Endothelial cell of umbilical vein (primary cell): Measurements from ENCODE around the gene SAPCD2. TPM values are rescaled to one million over a fixed set of nuclear protein-coding genes. Genes with fewer than 3 reads are reported as not detected.

Source experiments
- BruUV-seq: library from RNA; stranded (reverse); fragments of 400-500 nt; replicated peaks from 2 replicates; lab custom pipeline; 2021; lab: Mats Ljungman, UMichigan
- CTCF ChIA-PET: fragments of 300-600, 350-600 bp; sonication (Branson Sonifier 250); formaldehyde crosslinking; loops from one replicate; lab custom pipeline; 2021; ENCODE audit warnings: antibody characterized with exemption, inconsistent platforms; lab: Charles Lee
- POLR2A ChIA-PET: fragments of 300-600, 350-600 bp; sonication (Branson Sonifier 250); formaldehyde crosslinking; loops from one replicate; lab custom pipeline; 2021; ENCODE audit warnings: antibody characterized with exemption, inconsistent platforms; lab: Charles Lee
- DNase-seq: peaks from one replicate; pipeline ENCODE4 v3.0.0-alpha.2; 2011; ENCODE audit warnings: low read depth, low spot score
- FAIRE-seq: peaks from 2 replicates; lab custom pipeline; 2011; peaks lifted over from hg19 to GRCh38; lab: Jason Lieb, UNC
- H2AFZ ChIP-seq: 2 replicates; pipeline ENCODE4 v1.6.0; 2012; ENCODE audit warnings: low read depth, low read length, control low read depth, inconsistent platforms
- H3K27ac ChIP-seq: 2 replicates; pipeline ENCODE4 v1.5.1; 2011; ENCODE audit warnings: low read depth, mild to moderate bottlenecking, control low read depth, low read length, moderate library complexity; ENCODE audit not compliant: insufficient read depth
- H3K27me3 ChIP-seq, 2 experiments: 2 replicates each; pipeline versions ENCODE4 v1.6.0 to v1.6.1; 2011; ENCODE audit warnings: low read length in 2 of 2, mixed read lengths in 1 of 2; ENCODE audit not compliant: control insufficient read depth in 2 of 2, insufficient read depth in 2 of 2
- H3K36me3 ChIP-seq, 2 experiments: 2 replicates in 1 of 2; 3 replicates in 1 of 2; pipeline ENCODE4 v1.5.1; 2011; ENCODE audit warnings: low read length in 2 of 2, mild to moderate bottlenecking in 1 of 2, moderate library complexity in 1 of 2; ENCODE audit not compliant: control insufficient read depth in 2 of 2, insufficient read depth in 2 of 2; ENCODE audit errors: extremely low read depth in 1 of 2
- H3K4me1 ChIP-seq: 3 replicates; pipeline ENCODE4 v1.5.1; 2011; ENCODE audit warnings: mild to moderate bottlenecking, low read length; ENCODE audit not compliant: control insufficient read depth, insufficient read depth; ENCODE audit errors: extremely low read depth
- H3K4me2 ChIP-seq: 2 replicates; pipeline ENCODE4 v1.6.1; 2011; ENCODE audit warnings: low read length, control low read depth, mixed read lengths; ENCODE audit not compliant: insufficient read depth
- H3K4me3 ChIP-seq, 3 experiments: fragments of 200-600 bp in 1 of 3; sonication (generic), shearing (Covaris generic) in 1 of 3; replicated peaks in 1 of 3; 2 replicates each; pipeline ENCODE4 v1.5.1; 2011 to 2016; ENCODE audit warnings: control low read depth in 3 of 3, low read length in 3 of 3, mild to moderate bottlenecking in 2 of 3, inconsistent platforms in 1 of 3, low read depth in 1 of 3, moderate library complexity in 1 of 3; ENCODE audit not compliant: insufficient read depth in 1 of 3
- H3K79me2 ChIP-seq: 2 replicates; pipeline ENCODE4 v1.6.0; 2012; ENCODE audit warnings: low read length, inconsistent platforms; ENCODE audit not compliant: control insufficient read depth, insufficient read depth
- H3K9ac ChIP-seq: replicated peaks from 2 replicates; pipeline ENCODE3; 2011; ENCODE audit warnings: low read length, control low read depth; ENCODE audit not compliant: insufficient read depth; ENCODE audit errors: extremely low read depth
- H3K9me1 ChIP-seq: replicated peaks from 3 replicates; pipeline ENCODE4 v1.6.0; 2011; ENCODE audit warnings: mild to moderate bottlenecking, low read length; ENCODE audit not compliant: control insufficient read depth, insufficient read depth; ENCODE audit errors: extremely low read depth
- H3K9me3 ChIP-seq: replicated peaks from 2 replicates; pipeline ENCODE4 v1.5.1; 2012; ENCODE audit warnings: low read length, inconsistent platforms; ENCODE audit not compliant: control insufficient read depth, insufficient read depth
- H4K20me1 ChIP-seq: replicated peaks from 2 replicates; pipeline ENCODE3; 2011; ENCODE audit warnings: mild to moderate bottlenecking, low read length; ENCODE audit not compliant: control insufficient read depth, insufficient read depth; ENCODE audit errors: extremely low read depth
- CTCF ChIP-seq, 2 donors: IDR thresholded peaks; 1 replicate in 1 of 2; 2 replicates in 1 of 2; pipeline ENCODE4 v1.5.1; 2011; ENCODE audit warnings: low read length in 2 of 2, mild to moderate bottlenecking in 2 of 2, moderate library complexity in 2 of 2, control low read depth in 1 of 2, inconsistent platforms in 1 of 2, low read depth in 1 of 2; ENCODE audit not compliant: insufficient read depth in 1 of 2; ENCODE audit errors: extremely low read depth in 1 of 2
- EZH2 ChIP-seq: IDR thresholded peaks from 2 replicates; pipeline ENCODE4 v1.6.1; 2012; ENCODE audit warnings: borderline replicate concordance, low read depth, mild to moderate bottlenecking, moderate library complexity, low read length, inconsistent platforms; ENCODE audit not compliant: severe bottlenecking
- FOS ChIP-seq: IDR thresholded peaks from 2 replicates; pipeline ENCODE4 v1.6.1; 2011; ENCODE audit warnings: mild to moderate bottlenecking, low read length, moderate library complexity, borderline replicate concordance; ENCODE audit not compliant: insufficient read depth
- GATA2 ChIP-seq: IDR thresholded peaks from 2 replicates; pipeline ENCODE4 v1.7.0; 2011; ENCODE audit warnings: low read depth, mild to moderate bottlenecking, moderate library complexity, mixed read lengths, low read length; ENCODE audit not compliant: insufficient read length, insufficient read depth
- JUN ChIP-seq: IDR thresholded peaks from 2 replicates; pipeline ENCODE4 v1.6.1; 2011; ENCODE audit warnings: borderline replicate concordance, low read depth; ENCODE audit not compliant: insufficient read length, insufficient read depth
- MAX ChIP-seq: IDR thresholded peaks from 2 replicates; pipeline ENCODE4 v1.6.1; 2011; ENCODE audit not compliant: insufficient read depth, insufficient read length
- POLR2A ChIP-seq: IDR thresholded peaks from 2 replicates; pipeline ENCODE4 v1.6.1; 2012; ENCODE audit warnings: low read depth, mild to moderate bottlenecking, control low read depth, low read length
- dilution Hi-C: fragments of 300-500 bp; cut with MboI; formaldehyde crosslinking; loops from one replicate; pipeline ENCODE4 v1.15.0; 2019; ENCODE audit warnings: low sequenced_read_pairs; ENCODE audit not compliant: extremely low pct_ligation_motif_present
- intact Hi-C: fragments of 100-400 bp; cut with micrococcal nuclease; formaldehyde crosslinking; loops from one replicate; pipeline ENCODE4 v1.10.0; 2022
- polyA plus RNA-seq, 4 experiments: library from polyadenylated mRNA; depleted of rRNA in 3 of 4; stranded (reverse) in 3 of 4; unstranded in 1 of 4; fragments of >200 nt; gene quantifications; 2 replicates each; pipeline versions ENCODE4 v1.2.1 to v1.2.3, GENCODE V29; 2011 to 2012; ENCODE audit warnings: missing spikeins in 1 of 4
- total RNA-seq: library from RNA; stranded (reverse); gene quantifications from 2 replicates; pipeline ENCODE4 v1.2.3, GENCODE V29; 2021

Gene SAPCD2
- total and polyA plus RNA-seq, 2 donors (not counting 3 experiments of a cell fraction or from before 2014, with no cell fraction given): 11.5 to 27.8 TPM

GRCh38 chr9:137085920-137086530 is 15.7 kb upstream of the SAPCD2 start:
- CTCF ChIA-PET: interaction anchor here (0.9 to 1.8 kb wide), 7 partner anchors 8 to 151 kb away, joined by 7 to 12 read pairs (median 8); partner anchors contain the start of genes SAPCD2 and UAP1L1
- H3K4me2 ChIP-seq: peak overlapping the region; percentile 54
- intact Hi-C loops: loop anchor here (1.0 to 2.0 kb wide), 3 partner anchors 29 to 57 kb away; partner anchors contain the start of genes ABCA2, DPP7 and NPDC1

More at GRCh38 chr9:137085920-137086530, 15.7 kb upstream of the SAPCD2 start:
- TSS peak; percentile 70 for BruUV-seq
- Histone ChIP-seq H4K20me1 (no peaks in the 10 kb centered on the region), H3K79me2 (no peaks in the 10 kb centered on the region), H3K36me3 (peaks cover 0 to 20% of the 10 kb centered on the region in 2 experiments), H3K9me1 (no peaks in the 10 kb centered on the region), H3K9ac (peak overlapping the region; percentile 59), H3K27me3 (no peaks in the 10 kb centered on the region), H3K4me3 (peak overlapping the region; percentile 2 to 62 (median 25)), H3K9me3 (no peaks in the 10 kb centered on the region), H3K27ac (peak overlapping the region; percentile 48), H2AFZ (peak overlapping the region; percentile 10), H3K4me1 (peaks cover 28% of the 10 kb centered on the region)
- POLR2A ChIA-PET: interaction anchor here (0.6 to 1.7 kb wide), 5 partner anchors 9 to 156 kb away, joined by 3 to 10 read pairs (median 4); partner anchors contain the start of genes SAPCD2 and TUBB4B
- dilution Hi-C loops: no loop called here
- TF ChIP-seq FOS (no peak), MAX (peak; percentile 19), EZH2 (no peak), GATA2 (no peak), JUN (no peak), POLR2A (peak; percentile 56), CTCF (IDR thresholded peaks at IDR 0.05; ENCODE audit: extremely low read depth in 1 of 2, insufficient read depth in 1 of 2, low read depth in 1 of 2, low read length in 2 of 2) (no peak)
- peak; percentile 37 for DNase-seq
- FAIRE-seq: peak; percentile 76
